Suppressor macrophage treated with lipopolysaccharide for 1 hour (primary cell): ENCODE data around the gene F12.
A peak's percentile ranks its signal among the peaks of the same experiment; 100 is the strongest.
"Not testable (repeated sequence)": the region's sequence is repeated elsewhere in the genome, so short reads cannot be mapped to it uniquely, and the experiment has no call there.

Experiments used
- DNase-seq, 3 donors: peaks; one replicate each; pipeline ENCODE4 v3.0.0-alpha.2; 2020 to 2022

F12 gene

DNA sequence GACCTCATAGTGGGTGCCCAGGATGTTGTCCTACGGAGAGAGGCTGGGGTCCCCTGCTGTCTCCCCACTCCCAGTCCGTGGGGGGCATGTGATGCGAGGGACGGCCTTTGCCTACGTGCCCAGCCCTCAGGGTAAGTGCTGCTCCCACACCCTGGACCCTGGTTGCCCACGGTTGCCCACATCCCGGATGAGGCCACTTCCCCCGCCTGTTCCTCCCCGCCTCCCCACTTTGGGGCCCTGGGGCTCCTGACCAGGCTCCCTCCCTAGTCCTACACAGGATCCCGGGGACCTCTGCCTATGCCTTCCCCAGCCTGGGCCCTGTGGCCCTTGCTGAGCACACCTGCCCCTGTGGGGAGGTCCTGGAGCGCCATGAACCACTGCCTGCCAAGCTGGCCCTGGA lies 23.6 kb downstream of the F12 start:
- DNase-seq, result no peak

DNA sequence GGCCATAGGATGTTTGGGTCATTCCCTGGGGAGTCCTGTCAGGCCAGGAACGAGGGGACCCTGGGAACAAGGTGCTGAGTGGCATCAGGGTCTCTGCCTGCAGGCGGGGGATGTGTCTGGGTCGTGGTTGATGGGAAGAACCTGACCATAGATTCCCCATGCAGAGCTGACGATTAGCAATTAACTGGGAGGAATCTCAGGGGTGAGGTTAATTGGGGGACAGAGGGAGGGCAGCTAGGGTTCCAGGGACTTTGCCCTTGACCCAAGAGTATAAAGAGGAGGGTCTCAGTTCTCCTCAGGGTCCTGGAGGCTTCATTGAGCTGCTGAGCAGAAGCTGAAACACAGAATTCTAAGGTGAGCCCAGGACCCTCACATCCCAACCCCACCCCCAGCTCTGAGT lies 25.2 kb downstream of the F12 start, which contains the start of gene SLC34A1:
TSS of gene SLC34A1 (plus strand) at position 301 of the 400 bp plus-strand sequence. CDS start 1,308 bp downstream, outside the sequence.
- DNase-seq, result no peak

DNA sequence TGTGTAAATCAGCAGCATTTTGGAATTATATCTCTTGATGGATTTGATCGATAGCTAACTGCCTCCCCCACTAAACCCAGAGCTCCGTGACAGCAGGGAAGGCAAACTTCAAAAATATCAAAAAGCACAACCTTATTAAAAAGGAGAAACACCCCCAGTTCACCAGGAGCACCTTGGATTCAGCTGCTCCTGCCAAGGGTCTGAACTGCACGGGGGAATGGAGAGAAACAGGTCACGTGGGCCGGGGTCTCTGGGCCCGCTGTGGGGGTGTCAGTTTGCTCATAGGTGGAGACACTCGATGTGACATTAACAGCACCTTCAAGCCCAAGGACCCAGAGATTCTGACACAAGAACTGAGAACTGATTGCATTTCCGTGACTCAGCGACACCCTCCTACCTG lies 26.2 kb downstream of the F12 start:
- no peak for DNase-seq

DNA sequence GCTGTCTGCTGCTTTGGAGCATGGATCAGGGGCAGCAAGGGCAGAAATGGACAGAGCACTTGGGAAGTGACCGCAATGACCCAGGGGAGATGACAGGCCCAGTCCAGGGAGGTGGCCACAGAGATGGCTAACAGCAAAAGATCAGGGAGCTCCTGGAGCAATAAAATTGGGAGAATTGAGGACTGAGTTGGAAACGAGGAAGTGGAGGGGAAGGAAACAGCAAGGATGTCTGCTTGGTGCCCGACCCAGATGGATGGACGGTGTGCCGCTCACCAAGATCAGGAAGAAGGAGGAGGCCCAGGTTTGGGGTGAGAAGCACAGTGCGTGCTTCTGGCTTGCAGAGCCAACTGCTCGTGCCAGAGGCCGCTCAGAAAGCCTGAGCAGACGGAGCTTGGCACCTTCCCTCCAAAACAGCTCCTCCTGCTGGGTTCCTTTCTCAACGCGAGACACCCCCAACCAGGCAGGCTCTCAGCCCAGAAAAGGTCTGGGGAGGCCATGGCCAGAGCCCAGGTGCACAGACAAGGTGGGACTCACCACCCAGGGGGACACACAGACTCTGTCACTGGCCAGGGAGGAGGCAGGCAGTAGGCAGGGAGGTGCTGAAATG lies 26.8 kb downstream of the F12 start:
- peak in 2 of 3 donors; percentile 18 to 39 for DNase-seq

DNA sequence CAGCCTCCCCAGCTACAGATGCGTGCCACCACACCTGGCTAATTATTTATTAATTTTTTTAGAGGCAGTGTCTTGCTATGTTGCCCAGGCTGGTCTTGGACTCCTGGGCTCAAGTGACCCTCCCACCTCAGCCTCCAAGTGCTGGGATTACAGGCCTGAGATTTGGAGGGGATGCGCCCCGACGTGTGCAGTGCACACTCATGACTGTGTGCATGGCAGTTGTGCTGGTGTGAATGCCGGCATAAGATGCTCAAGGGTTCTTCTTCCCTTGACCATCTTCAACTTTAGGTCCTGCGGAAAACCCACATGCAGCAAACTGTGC lies 28.6 kb downstream of the F12 start:
- no peak for DNase-seq

DNA sequence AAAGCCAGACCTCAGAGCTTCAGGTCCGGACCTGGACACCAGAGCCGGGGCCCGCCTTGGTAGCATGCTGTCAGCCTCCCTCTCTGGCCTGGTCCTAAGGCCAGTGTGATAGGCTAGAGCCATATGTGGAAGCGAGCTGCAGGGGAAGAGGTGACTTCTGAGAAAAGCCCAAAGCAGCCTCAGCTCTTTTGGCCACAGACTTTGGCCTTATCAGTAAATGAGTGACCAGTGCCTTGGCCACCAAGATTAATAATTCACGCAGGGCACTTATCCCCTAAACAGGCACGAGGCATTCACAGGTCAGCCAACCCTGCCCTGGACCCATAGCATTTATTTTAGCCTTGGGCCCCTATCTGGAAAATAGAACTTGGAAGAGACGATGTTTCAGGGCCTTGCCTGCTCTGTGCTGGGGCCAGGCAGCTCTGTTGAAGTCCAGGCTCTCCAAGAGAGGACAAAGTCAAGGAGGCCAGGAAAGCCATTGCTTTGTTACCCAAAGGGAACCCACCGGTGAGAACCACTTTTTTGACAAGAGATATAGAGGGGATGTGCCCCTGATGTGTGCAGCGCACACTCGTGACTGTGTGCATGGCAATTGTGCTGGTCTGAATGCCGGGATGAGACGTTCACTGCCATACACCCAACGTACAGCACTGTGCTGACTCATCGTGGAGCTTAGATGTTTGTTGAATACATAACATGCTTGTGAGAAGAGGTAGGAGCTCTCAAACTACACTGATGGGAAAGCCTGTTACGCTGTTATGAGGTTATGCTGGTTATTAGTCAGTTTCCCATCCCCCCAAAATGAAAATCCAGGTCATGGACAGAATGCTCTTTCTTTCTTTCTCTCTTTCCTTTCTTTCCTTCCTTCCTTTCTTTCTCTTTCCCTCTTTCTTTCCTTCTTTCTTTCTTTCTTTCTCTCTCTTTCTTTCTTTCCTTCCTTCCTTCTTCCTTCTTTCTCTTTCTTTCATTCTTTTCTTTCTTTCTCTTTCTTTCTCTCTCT lies 30.2 kb downstream of the F12 start:
- DNase-seq, result peak; percentile 43 to 63 (median 62)

DNA sequence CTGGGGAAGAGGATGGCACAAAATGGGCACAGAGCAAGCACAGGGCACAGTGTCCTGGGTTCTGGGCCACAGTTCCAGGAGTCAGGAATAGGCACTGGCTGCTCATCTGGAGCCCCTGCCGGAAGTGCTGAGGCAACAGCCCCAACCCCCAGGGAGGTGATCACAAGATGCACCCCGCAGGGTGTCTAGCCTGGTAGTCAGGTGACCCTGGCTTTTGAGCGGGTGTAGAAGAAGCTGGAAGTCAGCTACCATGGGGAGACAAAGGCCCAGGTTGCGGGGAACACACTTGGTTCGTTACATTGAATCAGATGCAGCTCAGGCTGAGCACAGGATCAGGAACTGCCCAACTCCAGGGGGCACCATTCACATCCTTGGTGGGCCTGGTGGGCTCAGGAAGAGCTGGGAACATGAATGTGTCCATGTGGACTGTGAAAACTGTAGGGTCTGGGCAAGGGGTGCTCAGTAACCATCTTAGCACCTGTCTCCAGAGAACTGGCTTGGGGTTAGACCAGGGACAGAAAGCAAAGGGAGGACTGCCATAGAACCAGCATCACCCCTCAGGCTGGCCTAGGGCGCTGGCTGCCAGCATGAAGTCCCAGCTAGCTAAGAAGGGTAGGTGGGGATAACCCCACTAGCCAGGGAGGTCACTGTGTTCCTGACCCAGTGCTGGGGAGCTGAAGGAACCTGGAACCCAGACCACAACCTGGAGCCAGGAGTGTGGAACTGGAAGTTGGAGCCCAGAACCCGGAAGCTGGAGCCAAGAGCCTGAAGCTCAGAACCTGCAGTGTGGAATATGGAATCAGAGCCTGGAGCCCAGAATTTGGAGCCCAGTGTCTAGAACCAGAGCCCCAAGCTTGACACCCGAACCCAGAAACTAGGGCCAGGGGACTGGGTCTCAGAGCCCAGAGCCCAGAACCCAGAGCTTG lies 31.2 kb downstream of the F12 start:
- no peak for DNase-seq

DNA sequence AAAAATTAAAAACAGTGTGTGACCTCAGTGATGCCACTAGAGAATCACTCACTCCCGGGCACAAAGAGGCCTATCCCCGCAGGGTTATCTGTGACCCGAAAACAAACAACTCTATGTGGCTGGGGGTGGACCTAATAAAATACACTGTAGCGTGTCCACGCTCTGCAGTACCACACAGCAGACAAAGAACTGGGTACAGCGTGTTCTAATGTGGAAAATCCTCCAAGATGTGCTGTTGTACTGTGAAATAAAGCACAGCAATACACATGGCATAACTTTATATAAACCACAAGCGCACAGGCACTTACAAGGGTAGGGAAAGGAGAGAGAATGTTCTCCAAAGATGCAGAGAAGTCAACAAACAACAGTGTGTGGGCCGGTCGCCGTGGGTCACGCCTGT lies 33.3 kb downstream of the F12 start:
- no peak for DNase-seq

DNA sequence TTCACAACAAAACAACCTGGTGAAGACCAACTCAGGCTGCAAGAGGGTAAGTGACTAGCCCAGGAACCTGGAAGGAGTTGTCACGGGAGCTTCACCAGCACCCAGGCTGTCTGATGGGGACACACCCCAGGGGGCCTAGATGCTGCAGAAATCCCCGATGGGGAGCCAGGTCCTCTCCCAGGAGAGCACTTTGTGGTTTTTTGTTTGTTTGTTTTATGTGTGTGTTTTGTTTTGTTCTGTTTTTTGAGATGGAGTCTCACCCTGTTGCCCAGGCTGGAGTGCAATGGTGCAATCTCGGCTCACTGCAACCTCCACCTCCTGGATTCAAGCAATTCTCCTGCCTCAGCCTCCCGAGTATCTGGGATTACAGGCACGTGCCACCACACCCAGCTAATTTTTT lies 33.8 kb downstream of the F12 start:
- DNase-seq, result not testable (repeated sequence)

DNA sequence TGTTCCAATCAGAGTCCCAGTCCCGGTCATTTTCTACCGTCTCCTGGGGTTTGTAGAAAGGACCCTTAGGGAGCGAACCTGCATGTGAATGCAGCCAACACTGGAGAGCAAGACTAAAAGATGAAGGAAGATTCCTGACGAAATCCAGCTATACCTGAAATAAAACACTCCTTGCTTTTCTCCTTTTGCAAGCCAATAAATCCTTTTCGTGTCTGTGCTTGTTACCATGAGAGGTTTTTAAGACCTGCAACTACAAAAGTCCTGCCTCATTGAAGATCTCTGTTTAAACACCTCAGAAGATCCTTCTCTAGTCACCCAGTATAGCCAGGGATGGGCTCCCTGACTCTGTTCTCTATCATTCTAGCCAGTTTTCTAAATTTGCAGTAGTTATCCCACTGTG lies 35.2 kb downstream of the F12 start:
- DNase-seq, result no peak

DNA sequence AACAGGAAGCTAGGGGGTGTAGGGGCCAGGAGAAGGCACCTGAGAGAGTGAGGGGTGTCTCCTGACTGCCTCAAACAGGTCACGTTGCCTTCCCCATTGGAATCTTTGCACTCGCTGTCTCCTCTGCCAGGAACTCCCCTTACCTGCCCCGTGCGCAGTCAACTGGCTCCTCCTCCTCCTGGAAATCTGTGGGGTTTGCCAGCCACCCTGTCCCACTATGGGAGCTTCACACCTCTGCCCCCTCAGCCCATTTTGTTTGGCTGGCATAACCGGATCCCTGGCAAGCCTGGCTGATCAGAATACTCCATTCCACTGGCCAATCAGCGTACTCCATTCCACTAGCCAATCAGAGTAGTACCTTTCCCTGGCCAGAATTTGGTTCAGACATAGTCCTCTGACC lies 35.6 kb downstream of the F12 start:
- no peak for DNase-seq

DNA sequence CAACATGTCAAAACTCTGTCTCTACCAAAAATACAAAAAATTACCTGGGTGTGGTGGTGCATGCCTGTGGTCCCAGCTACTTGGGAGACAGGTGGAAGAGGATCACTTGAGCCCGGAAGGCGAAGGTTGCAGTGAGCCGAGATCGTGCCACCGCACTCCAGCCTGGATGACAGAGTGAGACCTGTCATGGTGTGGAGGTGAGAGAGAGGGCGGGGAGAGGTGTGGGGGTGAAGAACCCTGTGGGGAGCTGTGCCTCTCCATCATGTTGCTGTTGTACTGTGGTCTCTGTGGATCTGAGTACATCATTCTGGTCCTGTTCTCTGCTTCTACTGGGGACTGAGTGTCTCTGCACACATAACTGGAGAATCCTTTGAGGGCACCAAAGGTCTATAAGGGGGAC lies 36.5 kb downstream of the F12 start:
- DNase-seq, result no peak

DNA sequence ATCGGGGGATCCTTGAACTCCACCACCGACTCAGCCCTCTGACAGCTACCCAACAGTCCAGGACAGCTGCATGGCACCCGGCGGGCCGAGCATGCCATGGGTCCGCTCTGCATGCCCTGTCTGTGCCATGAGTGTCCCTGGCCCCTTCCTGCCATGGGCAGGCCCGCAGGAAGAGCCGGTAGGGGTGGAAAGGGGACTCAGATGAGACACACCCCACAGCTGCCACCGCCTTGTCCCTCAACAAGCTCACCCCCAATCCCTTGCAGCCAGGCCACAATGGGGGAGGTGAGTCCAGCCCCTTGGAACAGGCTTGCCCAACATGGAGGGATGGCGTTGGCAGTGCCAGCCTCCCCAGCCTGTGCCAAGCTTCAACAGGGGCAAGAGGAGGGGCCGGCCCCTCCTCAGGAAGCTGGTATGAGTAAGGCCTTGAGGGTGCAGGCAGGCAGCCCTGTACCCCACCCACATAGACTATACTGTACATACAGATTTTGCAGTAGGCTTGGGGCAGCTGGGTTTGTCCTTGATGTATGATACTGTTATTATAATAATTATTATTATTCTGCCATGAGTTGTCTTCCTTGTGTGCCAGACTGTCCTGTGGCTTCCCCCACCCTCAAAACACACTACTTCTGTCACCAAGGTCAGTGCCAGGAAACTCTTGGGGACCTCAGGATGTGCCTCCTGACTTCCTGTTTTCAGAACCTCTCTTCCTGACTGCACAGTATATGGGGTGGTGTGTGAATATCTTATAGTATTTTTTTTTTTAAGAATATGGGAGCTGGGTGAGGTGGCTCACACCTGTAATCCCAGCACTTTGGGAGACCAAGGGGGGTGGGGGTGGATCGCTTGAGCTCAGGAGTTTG lies 37.1 kb downstream of the F12 start:
- peak in 1 of 3 donors; percentile 48 for DNase-seq

DNA sequence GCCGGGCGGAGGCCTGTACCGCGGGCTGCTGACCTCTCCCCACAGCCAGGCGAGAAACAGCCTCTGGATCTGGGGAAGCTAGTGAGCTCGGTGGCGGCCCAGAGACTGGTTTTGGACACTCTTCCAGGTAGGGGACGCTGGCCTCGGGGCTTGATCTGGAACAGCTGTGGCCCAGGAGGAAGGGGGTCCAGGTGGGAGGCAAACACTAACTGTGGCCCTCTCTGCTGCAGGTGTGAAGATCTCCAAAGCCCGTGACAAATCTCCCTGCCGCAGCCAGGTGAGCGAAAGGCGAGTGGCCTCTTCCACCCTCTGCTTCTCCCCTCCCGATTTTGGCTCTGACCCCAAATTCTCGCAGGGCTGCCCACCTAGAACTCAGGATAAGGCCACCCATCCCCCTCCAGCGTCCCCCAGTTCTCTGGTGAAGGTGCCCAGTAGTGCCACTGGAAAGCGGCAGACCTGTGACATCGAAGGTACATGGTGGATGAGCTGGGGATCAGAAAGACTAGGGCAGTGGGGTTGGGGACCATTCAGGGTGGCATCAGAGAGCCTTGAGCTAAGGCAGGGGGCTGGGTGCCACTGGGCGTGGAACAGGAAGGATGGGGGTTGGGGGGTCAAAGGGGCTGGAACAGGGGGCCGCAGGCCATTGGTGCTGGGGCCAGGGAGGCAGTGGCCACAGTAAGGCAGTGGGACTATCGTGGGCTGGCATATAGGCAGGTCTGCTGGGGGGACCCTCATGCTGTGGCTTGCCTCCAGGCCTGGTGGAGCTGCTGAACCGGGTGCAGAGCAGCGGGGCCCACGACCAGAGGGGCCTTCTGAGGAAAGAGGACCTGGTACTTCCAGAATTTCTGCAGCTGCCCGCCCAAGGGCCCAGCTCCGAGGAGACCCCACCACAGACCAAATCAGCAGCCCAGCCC lies 38.0 kb downstream of the F12 start:
- no peak for DNase-seq

DNA sequence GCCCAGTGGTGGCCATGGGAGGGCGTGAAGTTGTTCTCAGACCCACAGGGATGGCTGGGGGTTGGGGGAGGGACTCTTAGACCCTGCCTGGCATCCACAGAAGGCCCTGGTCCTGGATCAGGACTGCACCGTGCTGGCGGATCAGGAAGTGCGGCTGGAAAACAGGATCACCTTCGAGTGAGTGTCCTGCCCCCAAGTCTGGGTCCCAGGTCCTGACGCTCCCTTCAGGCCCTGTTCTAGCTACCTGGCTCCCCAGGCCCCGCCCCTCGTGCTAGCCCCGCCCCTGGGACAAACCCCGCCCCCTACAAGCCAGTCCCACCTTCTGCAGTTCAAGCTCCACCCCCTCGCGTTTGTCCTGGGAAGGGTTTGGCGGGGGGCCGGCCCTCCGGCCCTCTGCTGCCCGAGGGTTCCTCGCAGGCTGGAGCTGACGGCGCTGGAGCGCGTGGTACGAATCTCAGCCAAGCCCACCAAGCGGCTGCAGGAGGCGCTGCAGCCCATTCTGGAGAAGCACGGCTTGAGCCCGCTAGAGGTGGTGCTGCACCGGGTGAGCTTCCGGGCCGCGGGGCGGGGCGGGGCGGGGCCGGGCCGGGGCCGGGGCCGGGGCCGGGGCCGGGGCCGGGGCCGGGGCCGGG lies 38.8 kb downstream of the F12 start:
- DNase-seq, result peak; percentile 64 to 77 (median 65)

DNA sequence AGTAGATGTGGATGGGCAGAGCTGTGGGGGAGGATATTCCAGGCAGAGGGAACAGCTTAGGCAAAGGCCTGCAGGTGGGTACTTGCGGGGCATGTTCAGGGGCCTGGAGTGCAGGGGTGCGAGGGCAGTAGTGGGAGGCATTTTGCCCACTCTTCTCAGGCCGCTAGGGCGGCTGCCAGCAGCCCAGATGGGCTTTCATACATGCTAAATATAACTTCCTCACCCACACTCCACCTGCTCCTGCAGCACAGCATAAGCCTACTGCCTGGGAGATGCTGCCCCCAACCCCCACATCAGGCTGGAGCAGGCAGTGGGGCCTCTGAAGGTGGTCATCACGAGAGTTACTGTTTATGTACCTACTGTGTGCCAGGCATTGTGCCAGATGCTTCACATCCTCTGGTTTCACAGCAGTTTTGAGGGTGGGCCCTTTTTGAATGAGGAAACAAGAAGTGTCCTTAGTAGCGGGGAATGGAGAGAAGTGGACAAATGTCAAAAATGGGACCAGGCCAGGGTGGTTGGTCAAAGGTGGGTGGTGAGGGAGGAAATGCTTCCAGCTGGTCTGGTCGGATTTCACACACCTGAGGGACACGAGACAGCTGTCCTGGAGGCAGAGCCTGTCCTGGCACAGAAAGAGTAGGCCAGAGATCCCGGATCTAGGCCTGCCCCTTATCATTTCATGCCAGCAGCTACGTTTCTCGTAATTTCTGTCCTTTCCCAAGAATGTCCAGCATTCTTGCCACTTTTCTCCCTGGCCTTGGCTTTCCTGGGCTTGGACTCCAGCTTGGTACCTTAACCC lies 39.5 kb downstream of the F12 start:
- DNase-seq, result no peak

DNA sequence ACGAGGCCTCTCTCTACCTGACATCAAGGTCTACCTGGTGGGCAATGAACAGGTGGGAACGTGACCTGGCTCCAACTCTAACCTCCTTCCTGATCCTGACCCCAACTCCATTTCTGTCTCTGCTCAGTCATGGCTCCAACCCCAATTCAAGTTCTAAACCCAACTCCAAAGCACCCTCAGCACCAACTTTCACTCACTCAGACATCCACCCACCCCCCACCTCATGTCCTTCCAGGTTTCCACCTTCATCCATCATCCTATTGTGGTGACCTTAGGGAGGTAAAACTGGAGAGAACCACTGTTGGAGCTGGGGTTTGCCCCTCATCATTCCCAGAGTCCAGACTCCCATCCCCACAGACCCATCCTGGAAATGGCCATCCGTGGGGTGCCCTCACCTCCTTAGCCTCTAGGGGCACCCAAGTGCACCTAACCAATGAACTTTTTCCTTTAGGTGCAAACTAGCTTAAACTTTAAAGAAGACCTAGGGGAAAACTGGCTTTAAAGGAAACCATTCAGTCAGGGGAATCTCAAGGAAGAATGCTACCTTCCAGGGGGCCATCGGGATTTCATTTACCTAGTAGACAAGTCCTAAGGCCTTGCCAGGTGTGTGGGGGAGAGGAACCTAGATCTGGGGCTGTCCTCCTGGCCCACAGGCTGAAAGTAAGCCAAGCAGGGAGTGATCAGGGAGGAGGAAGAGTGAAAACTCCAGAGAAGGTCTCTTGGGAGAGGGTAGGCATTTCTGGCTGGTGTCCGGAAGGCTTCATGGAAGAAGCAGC lies 40.3 kb downstream of the F12 start:
- peak; percentile 51 to 64 (median 54) for DNase-seq

DNA sequence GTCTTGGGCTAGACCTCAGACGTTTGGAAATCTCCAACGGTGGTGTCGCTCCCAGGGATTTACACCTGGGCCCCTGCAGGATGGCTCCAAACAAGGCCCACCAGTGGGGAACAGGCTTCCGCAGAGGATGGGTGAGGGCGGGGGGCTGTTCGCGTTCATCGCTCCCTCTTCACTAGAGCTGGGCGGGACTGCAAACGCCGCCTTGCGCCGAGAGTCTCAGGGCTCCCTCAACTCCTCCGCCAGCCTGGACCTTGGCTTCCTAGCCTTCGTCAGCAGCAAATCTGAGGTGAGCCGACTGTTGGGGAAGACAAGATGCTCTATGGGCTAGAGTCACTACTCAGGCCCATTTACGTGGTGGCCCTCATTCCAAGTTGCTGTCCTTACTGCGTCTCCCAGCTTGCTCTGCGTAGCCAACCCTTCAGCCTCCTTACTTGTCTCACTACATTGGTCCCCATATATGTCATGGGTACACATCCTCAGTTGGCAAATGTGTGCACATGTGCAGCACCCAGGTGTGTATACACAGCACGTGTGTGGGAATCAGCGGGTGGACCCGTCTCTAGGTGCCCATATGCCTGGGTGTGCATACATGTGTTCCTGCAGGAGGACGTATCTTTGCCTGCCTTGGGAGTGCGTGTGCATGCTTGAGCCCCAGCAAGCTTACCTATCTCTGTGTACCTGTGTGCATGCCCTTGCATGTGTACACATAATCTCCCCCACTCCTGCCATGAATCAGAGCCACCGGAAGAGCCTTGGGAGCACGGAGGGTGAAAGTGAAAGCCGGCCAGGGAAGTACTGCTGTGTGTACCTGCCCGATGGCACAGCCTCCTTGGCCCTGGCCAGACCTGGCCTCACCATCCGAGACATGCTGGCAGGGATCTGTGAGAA lies 41.1 kb downstream of the F12 start:
- no peak for DNase-seq
